ENCODE results near the gene FAM184B. TPM values are rescaled to one million over a fixed set of nuclear protein-coding genes. Genes with fewer than 3 reads are reported as not detected.

The FAM184B gene
- total RNA-seq, 4 donors from 2014 or later: 0.24 to 0.39 (median 0.25) TPM; not detected in 1

DNA sequence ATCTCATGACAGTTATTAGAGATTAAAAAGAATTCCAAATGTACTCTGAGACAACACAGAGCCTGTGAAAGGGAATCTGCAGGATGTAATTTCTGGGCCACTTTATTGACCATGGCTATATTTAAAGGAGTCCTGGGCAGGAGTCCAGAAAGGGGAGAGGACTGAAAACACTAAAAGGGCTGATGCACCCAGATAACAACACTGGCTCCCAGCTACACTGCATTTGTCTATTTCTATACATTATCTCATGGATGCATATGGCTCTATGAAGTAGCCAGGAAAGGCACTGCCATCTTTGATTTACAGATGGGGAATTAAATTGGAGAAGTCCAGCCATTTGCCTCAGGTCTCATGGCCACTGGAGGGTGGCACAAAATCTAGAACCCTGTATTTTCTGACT lies 111.0 kb downstream of the FAM184B start:
- Histone ChIP-seq H3K9me3 (no peaks in the 10 kb centered on the region), H3K4me1 (no peaks in the 10 kb centered on the region), H3K36me3 (no peaks in the 10 kb centered on the region), H3K27ac (no peak overlapping the region), H3K4me3 (no peak overlapping the region), H3K27me3 (no peaks in the 10 kb centered on the region)
- no peak for DNase-seq (ENCODE audit: low spot score in 2 of 2)
- TF ChIP-seq POLR2AphosphoS5 (IDR thresholded peaks at IDR 0.05): no peak
- TF ChIP-seq POLR2A (IDR thresholded peaks at IDR 0.05): no peak
- TF ChIP-seq EP300 (IDR thresholded peaks at IDR 0.05): no peak
- no peak for TF ChIP-seq CTCF (IDR thresholded peaks at IDR 0.05)

DNA sequence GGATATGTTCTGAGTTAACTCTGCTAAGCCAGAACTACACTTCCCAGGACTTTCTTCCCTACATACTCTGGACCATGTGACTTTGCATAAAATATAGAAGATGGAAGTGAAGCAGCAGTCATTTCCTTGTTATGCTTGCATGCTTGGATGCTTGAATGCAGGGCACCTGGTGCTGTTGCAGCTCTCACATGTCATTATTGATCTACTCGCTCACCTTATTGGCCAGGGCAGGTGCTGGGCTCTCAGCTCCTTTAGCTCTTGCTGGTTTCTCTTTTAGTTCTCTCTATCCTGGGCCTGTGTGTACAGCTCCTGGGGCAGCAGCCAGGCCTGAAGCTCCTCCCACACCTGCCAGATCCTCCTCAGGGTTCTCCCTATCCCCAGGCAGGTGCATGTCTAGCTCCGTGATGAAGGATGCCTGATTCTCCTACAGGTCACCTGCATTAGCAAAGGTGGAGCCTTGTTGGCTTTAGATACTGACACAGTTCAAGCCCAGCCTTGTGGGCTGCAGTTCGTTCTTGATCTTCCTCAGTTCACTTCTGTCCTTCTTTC lies 113.7 kb downstream of the FAM184B start:
- Histone ChIP-seq H3K36me3 (no peaks in the 10 kb centered on the region), H3K4me3 (no peak overlapping the region), H3K9me3 (no peaks in the 10 kb centered on the region), H3K27me3 (no peaks in the 10 kb centered on the region), H3K4me1 (no peaks in the 10 kb centered on the region), H3K27ac (no peak overlapping the region)
- WGBS: 47% methylated on average over 2 of the region's 3 CpGs
- TF ChIP-seq POLR2A (IDR thresholded peaks at IDR 0.05) (no peak), CTCF (IDR thresholded peaks at IDR 0.05) (no peak), POLR2AphosphoS5 (IDR thresholded peaks at IDR 0.05) (no peak), EP300 (IDR thresholded peaks at IDR 0.05) (no peak)
- no peak for DNase-seq (ENCODE audit: low spot score in 2 of 2)

- no peak for TF ChIP-seq EP300 (IDR thresholded peaks at IDR 0.05)
- TF ChIP-seq CTCF (IDR thresholded peaks at IDR 0.05): no peak
- no peak overlapping the region for H3K4me3 ChIP-seq
- H3K4me1 ChIP-seq: no peaks in the 10 kb centered on the region
- H3K36me3 ChIP-seq: no peaks in the 10 kb centered on the region
- no peak overlapping the region for H3K27ac ChIP-seq
- no peaks in the 10 kb centered on the region for H3K9me3 ChIP-seq
- no peak for DNase-seq (ENCODE audit: low spot score in 2 of 2)
- 85% methylated on average over 3 of the region's 3 CpGs for WGBS
- no peaks in the 10 kb centered on the region for H3K27me3 ChIP-seq
Measured at GRCh38 chr4:17667253-17667652, 114.2 kb downstream of the FAM184B start.

DNA sequence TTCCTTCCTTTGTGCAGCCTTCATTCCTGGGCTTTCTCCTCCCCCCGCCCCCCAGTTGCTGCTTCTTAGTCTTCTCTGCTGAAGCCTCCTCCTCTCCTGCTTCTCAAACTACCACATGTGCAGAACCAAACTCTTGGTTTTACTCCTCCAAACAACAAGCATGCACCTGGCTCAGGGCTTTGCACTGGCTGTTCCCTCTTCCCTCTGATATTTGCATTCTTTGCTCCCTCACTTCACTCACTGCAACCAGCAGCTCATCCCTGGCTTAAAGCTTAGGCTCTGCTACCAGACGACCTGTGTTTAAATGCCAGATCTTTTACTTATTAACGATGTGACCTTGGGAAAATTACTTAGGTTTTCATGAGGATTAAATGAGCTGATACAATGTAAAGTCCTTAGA lies 115.6 kb downstream of the FAM184B start:
- H3K36me3 ChIP-seq: no peaks in the 10 kb centered on the region
- no peak overlapping the region for H3K4me3 ChIP-seq
- no peak for TF ChIP-seq CTCF (IDR thresholded peaks at IDR 0.05)
- no peak for TF ChIP-seq POLR2A (IDR thresholded peaks at IDR 0.05)
- TF ChIP-seq EP300 (IDR thresholded peaks at IDR 0.05): no peak
- no peak for TF ChIP-seq POLR2AphosphoS5 (IDR thresholded peaks at IDR 0.05)
- H3K27ac ChIP-seq: no peak overlapping the region
- 85% methylated on average over 3 of the region's 3 CpGs for WGBS
- no peaks in the 10 kb centered on the region for H3K4me1 ChIP-seq
- no peak for DNase-seq (ENCODE audit: low spot score in 2 of 2)
- no peaks in the 10 kb centered on the region for H3K27me3 ChIP-seq
- no peaks in the 10 kb centered on the region for H3K9me3 ChIP-seq

DNA sequence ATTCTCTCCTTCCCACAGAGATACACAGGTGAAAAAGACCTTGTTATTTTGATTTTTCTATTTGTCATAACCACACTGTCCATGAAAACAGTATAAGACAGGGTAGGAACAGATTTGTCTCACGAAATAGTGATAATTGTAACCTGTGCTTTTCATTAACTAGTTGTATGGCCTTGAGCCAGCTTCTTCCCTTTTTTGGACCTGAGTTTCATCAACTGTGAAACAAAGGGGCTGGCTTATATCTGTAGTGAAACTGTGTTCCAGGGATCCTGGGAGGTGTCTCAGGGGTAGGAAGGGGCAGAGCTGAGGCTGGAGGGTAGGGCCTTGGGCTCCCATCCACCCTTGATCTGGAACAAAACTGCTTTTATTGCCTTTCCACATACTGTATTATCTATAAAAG lies 116.1 kb downstream of the FAM184B start:
- 46% methylated on average over 1 of the region's 1 CpG for WGBS
- Histone ChIP-seq H3K4me3 (no peak overlapping the region), H3K36me3 (no peaks in the 10 kb centered on the region), H3K27me3 (no peaks in the 10 kb centered on the region), H3K27ac (no peak overlapping the region), H3K4me1 (no peaks in the 10 kb centered on the region), H3K9me3 (no peaks in the 10 kb centered on the region)
- TF ChIP-seq CTCF (IDR thresholded peaks at IDR 0.05) (no peak), POLR2AphosphoS5 (IDR thresholded peaks at IDR 0.05) (no peak), POLR2A (IDR thresholded peaks at IDR 0.05) (no peak), EP300 (IDR thresholded peaks at IDR 0.05) (no peak)
- DNase-seq (ENCODE audit: low spot score in 2 of 2): no peak
